Measurements from ENCODE around the gene PNPLA7.

DNA sequence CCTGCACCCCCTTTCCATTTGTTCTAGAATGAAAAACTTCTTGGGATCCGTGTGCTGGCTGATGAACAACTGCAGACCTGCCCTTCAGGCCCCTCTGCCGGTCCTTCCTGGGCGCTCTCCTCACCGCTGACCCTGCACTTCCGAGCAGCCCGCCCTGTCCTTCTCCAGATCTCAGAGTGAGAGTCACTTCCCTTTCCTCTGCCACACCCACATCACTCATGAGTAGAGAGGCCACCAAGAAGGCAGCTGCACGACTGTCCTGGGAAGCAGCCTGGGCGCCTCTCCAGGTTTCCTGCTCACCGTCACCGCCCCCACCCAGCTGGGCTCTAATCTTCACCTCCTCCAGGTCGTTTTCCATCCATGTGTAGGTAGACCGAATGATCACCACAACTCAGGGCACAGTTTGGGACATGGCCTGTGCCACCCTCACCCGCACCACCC lies 56.1 kb downstream of the PNPLA7 start:
- no peak for TF ChIP-seq POLR2A (IDR thresholded peaks at IDR 0.05; ENCODE audit: low read depth, low read length)
- TF ChIP-seq, protein P1, sequence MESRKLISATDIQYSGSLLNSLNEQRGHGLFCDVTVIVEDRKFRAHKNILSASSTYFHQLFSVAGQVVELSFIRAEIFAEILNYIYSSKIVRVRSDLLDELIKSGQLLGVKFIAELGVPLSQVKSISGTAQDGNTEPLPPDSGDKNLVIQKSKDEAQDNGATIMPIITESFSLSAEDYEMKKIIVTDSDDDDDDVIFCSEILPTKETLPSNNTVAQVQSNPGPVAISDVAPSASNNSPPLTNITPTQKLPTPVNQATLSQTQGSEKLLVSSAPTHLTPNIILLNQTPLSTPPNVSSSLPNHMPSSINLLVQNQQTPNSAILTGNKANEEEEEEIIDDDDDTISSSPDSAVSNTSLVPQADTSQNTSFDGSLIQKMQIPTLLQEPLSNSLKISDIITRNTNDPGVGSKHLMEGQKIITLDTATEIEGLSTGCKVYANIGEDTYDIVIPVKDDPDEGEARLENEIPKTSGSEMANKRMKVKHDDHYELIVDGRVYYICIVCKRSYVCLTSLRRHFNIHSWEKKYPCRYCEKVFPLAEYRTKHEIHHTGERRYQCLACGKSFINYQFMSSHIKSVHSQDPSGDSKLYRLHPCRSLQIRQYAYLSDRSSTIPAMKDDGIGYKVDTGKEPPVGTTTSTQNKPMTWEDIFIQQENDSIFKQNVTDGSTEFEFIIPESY (IDR thresholded peaks at IDR 0.05), result no peak

All from GM12878 (cell line).